HCT116 (cell line): ENCODE results near the gene SPATS2L. TPM values are rescaled to one million over a fixed set of nuclear protein-coding genes. Genes with fewer than 3 reads are reported as not detected.

Source experiments
- ATAC-seq: fragments of 200-7000 bp; cut with Tn5 transposase; 2 replicates; pipeline ENCODE4 v1.9.1; 2020; ENCODE audit warnings: mild to moderate bottlenecking, moderate library complexity
- BruUV-seq: library from RNA; stranded (reverse); fragments of 400-500 nt; replicated peaks from 2 replicates; lab custom pipeline; 2021; lab: Mats Ljungman, UMichigan
- CTCF ChIA-PET: fragments of 300-600 bp; sonication (Branson Sonifier 250); formaldehyde crosslinking; loops from one replicate; lab custom pipeline; 2021; ENCODE audit warnings: antibody characterized with exemption; lab: Charles Lee
- POLR2A ChIA-PET: fragments of 300-600, 350-600 bp; sonication (Branson Sonifier 250); formaldehyde crosslinking; loops from one replicate; lab custom pipeline; 2021; ENCODE audit warnings: antibody characterized with exemption; lab: Charles Lee
- RAD21 ChIA-PET, 2 experiments: fragments of 300-600 bp; sonication (Branson Sonifier 250); formaldehyde crosslinking; loops; one replicate each; lab custom pipeline; 2023; ENCODE audit warnings: low total read pairs in 2 of 2; ENCODE audit not compliant: uncharacterized antibody in 2 of 2, unreplicated experiment in 2 of 2, low non-redundant PET in 1 of 2; lab: Charles Lee
- DNase-seq: peaks from one replicate; pipeline ENCODE4 v3.0.0-alpha.2; 2010; ENCODE audit warnings: low read depth, low spot score
- H2AFZ ChIP-seq: fragments of 200-600 bp; shearing (Covaris generic), sonication (generic); 2 replicates; pipeline ENCODE4 v1.6.1; 2017; ENCODE audit warnings: low read depth, mixed run types, mixed read lengths, antibody characterized with exemption, low read length; ENCODE audit not compliant: poor library complexity, severe bottlenecking
- H3K27ac ChIP-seq: 2 replicates; pipeline ENCODE4 v1.5.1; 2012; ENCODE audit warnings: low read depth, low read length
- H3K27me3 ChIP-seq: fragments of 200-600 bp; sonication (generic); 2 replicates; pipeline ENCODE4 v1.6.1; 2016; ENCODE audit warnings: mixed run types, low read length, mixed read lengths; ENCODE audit not compliant: insufficient read depth
- H3K36me3 ChIP-seq, 2 experiments: fragments of 200-500 bp in 1 of 2; fragments of 200-600 bp in 1 of 2; sonication (Bioruptor generic) in 1 of 2; sonication (generic) in 1 of 2; 2 replicates each; pipeline versions ENCODE4 v1.5.1 to v1.6.1; 2014 to 2016; ENCODE audit warnings: low read length in 2 of 2, inconsistent platforms in 1 of 2, mixed read lengths in 1 of 2, mixed run types in 1 of 2; ENCODE audit not compliant: insufficient read depth in 2 of 2, control insufficient read depth in 1 of 2
- H3K4me1 ChIP-seq, 2 experiments: fragments of 200-600 bp in 1 of 2; sonication (generic) in 1 of 2; 2 replicates each; pipeline versions ENCODE4 v1.5.1 to v1.6.1; 2012 to 2017; ENCODE audit warnings: low read length in 2 of 2, inconsistent platforms in 1 of 2, mild to moderate bottlenecking in 1 of 2, mixed read lengths in 1 of 2, mixed run types in 1 of 2, moderate library complexity in 1 of 2; ENCODE audit not compliant: insufficient read depth in 2 of 2, control insufficient read depth in 1 of 2
- H3K4me2 ChIP-seq: fragments of 200-600 bp; sonication (generic); 2 replicates; pipeline ENCODE4 v1.6.1; 2017; ENCODE audit warnings: mixed run types, low read length, mixed read lengths
- H3K4me3 ChIP-seq, 2 experiments: fragments of 200-600 bp in 1 of 2; sonication (generic) in 1 of 2; replicated peaks in 1 of 2; 2 replicates each; pipeline ENCODE4 v1.5.1; 2011 to 2016; ENCODE audit warnings: low read length in 2 of 2, control low read depth in 1 of 2, low read depth in 1 of 2, mild to moderate bottlenecking in 1 of 2, mixed read lengths in 1 of 2, mixed run types in 1 of 2
- H3K79me2 ChIP-seq: fragments of 200-600 bp; sonication (generic); 2 replicates; pipeline ENCODE4 v1.6.1; 2017; ENCODE audit warnings: mild to moderate bottlenecking, mixed run types, low read length, moderate library complexity, mixed read lengths; ENCODE audit not compliant: insufficient read depth
- H3K9ac ChIP-seq: fragments of 200-600 bp; sonication (generic); 2 replicates; pipeline ENCODE4 v1.6.1; 2016; ENCODE audit warnings: low read length, mixed read lengths
- H3K9me2 ChIP-seq: fragments of 200-600 bp; sonication (generic), shearing (Covaris generic); 2 replicates; pipeline ENCODE4 v1.6.1; 2017; ENCODE audit warnings: mixed run types, mild to moderate bottlenecking, moderate library complexity; ENCODE audit not compliant: insufficient read depth
- H3K9me3 ChIP-seq, 2 experiments: fragments of 200-500 bp in 1 of 2; fragments of 200-600 bp in 1 of 2; sonication (Bioruptor generic) in 1 of 2; sonication (generic) in 1 of 2; 2 replicates each; pipeline ENCODE4 v1.6.1; 2014 to 2017; ENCODE audit warnings: low read length in 2 of 2, mixed read lengths in 2 of 2, inconsistent platforms in 1 of 2, low read depth in 1 of 2, mild to moderate bottlenecking in 1 of 2, mixed run types in 1 of 2, moderate library complexity in 1 of 2; ENCODE audit not compliant: control insufficient read depth in 1 of 2, insufficient read depth in 1 of 2
- H4K20me1 ChIP-seq: fragments of 200-600 bp; sonication (generic), shearing (Covaris generic); 2 replicates; pipeline ENCODE4 v1.6.1; 2017; ENCODE audit warnings: mixed run types, mild to moderate bottlenecking, moderate library complexity; ENCODE audit not compliant: insufficient read depth
- EZH2phosphoT487 ChIP-seq: fragments of 200-600 bp; IDR thresholded peaks from 2 replicates; pipeline ENCODE4 v1.6.1; 2018; ENCODE audit warnings: antibody characterized with exemption, borderline replicate concordance
- FOSL1 ChIP-seq: IDR thresholded peaks from 2 replicates; pipeline ENCODE4 v1.6.1; 2012; ENCODE audit warnings: low read depth
- POLR2A ChIP-seq: IDR thresholded peaks from 2 replicates; pipeline ENCODE4 v1.7.0; 2011; ENCODE audit warnings: borderline replicate concordance; ENCODE audit not compliant: insufficient read depth, insufficient read length; ENCODE audit errors: extremely low read depth
- REST ChIP-seq: IDR thresholded peaks from 2 replicates; pipeline ENCODE4 v1.6.1; 2012; ENCODE audit warnings: low read depth
- SP1 ChIP-seq: IDR thresholded peaks from 2 replicates; pipeline ENCODE4 v1.6.1; 2012; ENCODE audit warnings: low read depth
- YY1 ChIP-seq: IDR thresholded peaks from 2 replicates; pipeline ENCODE4 v1.6.1; 2011; ENCODE audit warnings: low read length, low read depth, moderate library complexity, mild to moderate bottlenecking; ENCODE audit not compliant: insufficient replicate concordance; ENCODE audit errors: extremely low read depth
- ZBTB33 ChIP-seq: IDR thresholded peaks from 2 replicates; pipeline ENCODE4 v1.6.1; 2011; ENCODE audit warnings: mild to moderate bottlenecking, low read length, moderate library complexity; ENCODE audit not compliant: insufficient replicate concordance; ENCODE audit errors: extremely low read depth
- intact Hi-C: fragments of 100-400 bp; cut with micrococcal nuclease; formaldehyde crosslinking; loops from 2 replicates; pipeline ENCODE4 v1.10.0; 2022
- total RNA-seq: library from RNA; stranded (reverse); gene quantifications from one replicate; pipeline ENCODE4 v1.2.1, GENCODE V29; 2021; ENCODE audit not compliant: unreplicated experiment

SPATS2L gene
- total RNA-seq, 1 experiment from 2014 or later, result 87.1 TPM

DNA sequence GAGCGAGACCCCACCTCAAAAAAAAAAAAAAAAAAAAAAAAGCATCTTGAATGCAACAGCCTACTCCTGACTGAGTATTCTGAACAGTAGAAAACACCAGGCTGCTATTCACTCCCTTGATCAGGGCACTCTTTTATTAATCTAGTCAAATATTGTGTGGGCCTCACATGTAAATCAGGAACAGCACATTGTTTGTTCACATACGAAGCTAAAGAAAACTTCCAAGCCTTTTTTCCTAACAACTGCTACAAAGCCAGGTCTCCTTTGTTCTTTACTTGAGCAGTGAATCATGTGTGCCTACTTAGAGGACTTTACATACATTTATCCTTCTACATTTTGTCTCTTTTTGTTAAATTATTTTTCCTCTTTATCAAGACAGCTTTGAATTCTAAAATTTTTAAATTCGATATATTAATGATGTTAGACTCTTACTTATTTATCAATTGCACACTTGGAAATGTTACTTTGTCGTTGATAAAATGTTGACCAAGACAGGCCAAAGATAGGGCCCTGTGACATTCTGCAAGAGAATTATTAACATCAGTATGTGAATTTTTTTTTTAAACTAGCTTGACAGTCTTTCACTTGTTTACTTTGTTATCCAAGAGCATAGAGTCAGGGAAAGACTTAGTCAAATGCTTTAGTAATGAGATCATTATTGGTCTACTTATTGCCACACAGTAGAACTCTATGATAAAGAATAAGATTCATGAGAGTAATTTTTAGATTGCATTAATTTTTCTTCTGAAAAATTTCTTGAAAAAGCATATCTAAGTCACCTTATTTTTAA lies 13.2 kb downstream of the SPATS2L start:
- BruUV-seq, result no TSS peak
- RAD21 ChIA-PET, result interaction anchor here in 1 of 2 experiments (0.5 kb wide), 1 partner anchor 13 kb away, joined by 5 read pairs; the partner anchor contains the start of gene SPATS2L
- Histone ChIP-seq H3K36me3 (no peaks in the 10 kb centered on the region), H3K27me3 (no peaks in the 10 kb centered on the region), H3K27ac (no peak overlapping the region), H3K4me1 (peaks cover 32 to 36% of the 10 kb centered on the region in 2 experiments), H3K9ac (no peak overlapping the region), H4K20me1 (no peaks in the 10 kb centered on the region), H3K4me2 (no peak overlapping the region), H3K4me3 (no peak overlapping the region), H3K9me2 (no peaks in the 10 kb centered on the region), H3K79me2 (peaks cover 100% of the 10 kb centered on the region), H3K9me3 (no peaks in the 10 kb centered on the region), H2AFZ (no peak overlapping the region)
- DNase-seq (no peak), ATAC-seq (no peak)
- CTCF ChIA-PET, result no interaction called here
- POLR2A ChIA-PET, result interaction anchor here (0.9 kb wide), 1 partner anchor 19 kb away, joined by 3 read pairs; no protein-coding TSS in a partner anchor
- intact Hi-C loops, result no loop called here
- TF ChIP-seq POLR2A (no peak), REST (no peak), FOSL1 (no peak), EZH2phosphoT487 (no peak), YY1 (no peak), ZBTB33 (no peak), SP1 (no peak)
